ENCODE results near the gene ZDHHC7. TPM values are rescaled to one million over a fixed set of nuclear protein-coding genes. Genes with fewer than 3 reads are reported as not detected.

The ZDHHC7 gene
- total and polyA plus RNA-seq, 4 donors, result 2.5 to 14.9 (median 12.1) TPM

DNA sequence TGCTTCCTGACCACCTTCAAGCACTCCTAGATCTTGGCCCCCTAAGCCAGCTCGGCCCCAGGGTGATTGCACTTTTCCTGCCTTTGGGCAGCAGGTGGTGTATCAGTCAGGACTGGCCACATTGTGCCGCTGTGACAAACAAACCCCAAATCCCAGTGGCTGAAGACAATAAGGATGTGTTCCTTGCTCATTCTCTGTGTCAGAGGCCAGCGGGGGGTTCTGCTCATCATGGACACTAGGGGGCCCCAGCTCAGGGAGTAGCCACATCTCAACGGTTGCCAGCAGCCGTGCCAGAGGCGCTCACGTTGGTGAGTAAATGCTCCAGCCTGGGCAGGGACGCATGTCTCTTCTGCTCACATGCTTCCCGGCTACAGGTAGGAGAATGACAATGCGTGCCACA, 60.4 kb downstream of the ZDHHC7 start:
- 83% methylated on average over 10 of the region's 10 CpGs for WGBS
- Histone ChIP-seq H3K27me3 (ENCODE audit: control insufficient read depth in 4 of 4, insufficient read depth in 4 of 4, low read length in 3 of 4) (no peaks in the 10 kb centered on the region), H3K9me3 (ENCODE audit: control insufficient read depth in 4 of 4, low read length in 3 of 4) (no peaks in the 10 kb centered on the region), H3K4me1 (ENCODE audit: control insufficient read depth in 4 of 4, insufficient read depth in 4 of 4, low read length in 3 of 4) (peaks cover 0 to 29% (median 12%) of the 10 kb centered on the region in 4 donors), H3K4me3 (ENCODE audit: low read depth in 1 of 3, low read length in 3 of 3) (no peak overlapping the region), H3K27ac (ENCODE audit: low read depth in 1 of 2, low read length in 2 of 2) (no peak overlapping the region), H3K9ac (ENCODE audit: low read depth in 1 of 2, low read length in 2 of 2) (no peak overlapping the region), H3K36me3 (ENCODE audit: control insufficient read depth in 4 of 4, insufficient read depth in 3 of 4, low read depth in 1 of 4, low read length in 3 of 4) (no peaks in the 10 kb centered on the region)
- no peak for DNase-seq (ENCODE audit: low spot score)
- TF ChIP-seq RAD21 (IDR thresholded peaks at IDR 0.05) (peak in 1 of 2 donors; percentile 11), TAF1 (conservative IDR thresholded peaks at IDR 0.05) (no peak)
- TF ChIP-seq, protein P1, sequence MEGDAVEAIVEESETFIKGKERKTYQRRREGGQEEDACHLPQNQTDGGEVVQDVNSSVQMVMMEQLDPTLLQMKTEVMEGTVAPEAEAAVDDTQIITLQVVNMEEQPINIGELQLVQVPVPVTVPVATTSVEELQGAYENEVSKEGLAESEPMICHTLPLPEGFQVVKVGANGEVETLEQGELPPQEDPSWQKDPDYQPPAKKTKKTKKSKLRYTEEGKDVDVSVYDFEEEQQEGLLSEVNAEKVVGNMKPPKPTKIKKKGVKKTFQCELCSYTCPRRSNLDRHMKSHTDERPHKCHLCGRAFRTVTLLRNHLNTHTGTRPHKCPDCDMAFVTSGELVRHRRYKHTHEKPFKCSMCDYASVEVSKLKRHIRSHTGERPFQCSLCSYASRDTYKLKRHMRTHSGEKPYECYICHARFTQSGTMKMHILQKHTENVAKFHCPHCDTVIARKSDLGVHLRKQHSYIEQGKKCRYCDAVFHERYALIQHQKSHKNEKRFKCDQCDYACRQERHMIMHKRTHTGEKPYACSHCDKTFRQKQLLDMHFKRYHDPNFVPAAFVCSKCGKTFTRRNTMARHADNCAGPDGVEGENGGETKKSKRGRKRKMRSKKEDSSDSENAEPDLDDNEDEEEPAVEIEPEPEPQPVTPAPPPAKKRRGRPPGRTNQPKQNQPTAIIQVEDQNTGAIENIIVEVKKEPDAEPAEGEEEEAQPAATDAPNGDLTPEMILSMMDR (IDR thresholded peaks at IDR 0.05; ENCODE audit: low read depth, low read length, missing input control), result peak; percentile 17

- 77% methylated on average over 10 of the region's 10 CpGs for WGBS
- DNase-seq (ENCODE audit: low spot score), result no peak
- H3K4me1 ChIP-seq (ENCODE audit: control insufficient read depth in 4 of 4, insufficient read depth in 4 of 4, low read length in 3 of 4), result peaks cover 0 to 22% (median 7%) of the 10 kb centered on the region in 4 donors
Measured at GRCh38 chr16:84949772-84950436, 61.4 kb downstream of the ZDHHC7 start.

DNA sequence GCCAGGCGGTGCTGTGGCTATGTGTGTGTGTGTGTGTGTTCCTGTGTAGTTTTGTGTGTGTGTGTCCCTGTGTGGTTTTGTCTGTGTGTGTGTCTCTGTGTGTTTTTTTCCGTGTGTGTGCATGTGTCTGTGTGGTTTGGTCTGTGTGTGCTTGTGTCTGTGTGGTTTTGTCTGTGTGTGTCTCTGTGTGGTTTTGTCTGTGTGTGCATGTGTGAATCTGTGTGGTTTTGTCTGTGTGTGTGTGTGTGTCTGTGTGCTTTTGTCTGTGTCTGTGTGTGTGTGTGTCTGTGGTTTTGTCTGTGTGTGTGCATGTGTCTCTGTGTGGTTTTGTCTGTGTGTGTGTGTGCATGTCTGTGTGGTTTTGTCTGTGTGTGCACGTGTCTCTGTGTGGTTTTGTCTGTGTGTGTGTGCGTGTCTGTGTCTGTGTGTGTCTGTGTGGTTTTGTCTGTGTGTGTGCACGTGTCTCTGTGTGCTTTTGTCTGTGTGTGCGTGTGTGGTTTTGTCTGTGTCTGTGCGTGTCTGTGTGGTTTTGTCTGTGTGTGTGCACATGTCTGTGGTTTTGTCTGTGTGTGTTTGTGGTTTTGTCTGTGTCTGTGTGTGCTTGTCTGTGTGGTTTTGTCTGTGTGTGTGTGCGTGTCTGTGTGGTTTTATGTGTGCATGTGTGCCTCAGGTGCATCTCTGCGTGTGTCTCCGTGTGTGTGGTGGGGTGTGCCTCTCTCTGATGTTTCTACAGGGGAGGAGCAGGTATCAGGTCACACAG, 62.3 kb downstream of the ZDHHC7 start:
- Histone ChIP-seq H3K9ac (ENCODE audit: low read depth in 1 of 2, low read length in 2 of 2) (no peak overlapping the region), H3K9me3 (ENCODE audit: control insufficient read depth in 4 of 4, low read length in 3 of 4) (no peaks in the 10 kb centered on the region), H3K4me3 (ENCODE audit: low read depth in 1 of 3, low read length in 3 of 3) (no peak overlapping the region), H3K4me1 (ENCODE audit: control insufficient read depth in 4 of 4, insufficient read depth in 4 of 4, low read length in 3 of 4) (peaks cover 0 to 22% (median 7%) of the 10 kb centered on the region in 4 donors), H3K36me3 (ENCODE audit: control insufficient read depth in 4 of 4, insufficient read depth in 3 of 4, low read depth in 1 of 4, low read length in 3 of 4) (no peaks in the 10 kb centered on the region), H3K27ac (ENCODE audit: low read depth in 1 of 2, low read length in 2 of 2) (peak overlapping the region in 1 of 2 donors; percentile 56), H3K27me3 (ENCODE audit: control insufficient read depth in 4 of 4, insufficient read depth in 4 of 4, low read length in 3 of 4) (no peaks in the 10 kb centered on the region)
- WGBS, result 70% methylated on average over 10 of the region's 10 CpGs
- no peak for DNase-seq (ENCODE audit: low spot score)
- TF ChIP-seq, protein P2, sequence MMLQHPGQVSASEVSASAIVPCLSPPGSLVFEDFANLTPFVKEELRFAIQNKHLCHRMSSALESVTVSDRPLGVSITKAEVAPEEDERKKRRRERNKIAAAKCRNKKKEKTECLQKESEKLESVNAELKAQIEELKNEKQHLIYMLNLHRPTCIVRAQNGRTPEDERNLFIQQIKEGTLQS (IDR thresholded peaks at IDR 0.05), result no peak
- TF ChIP-seq YY1 (IDR thresholded peaks at IDR 0.05), result no peak

More at GRCh38 chr16:84949772-84950436, 61.4 kb downstream of the ZDHHC7 start:
- Histone ChIP-seq H3K4me3 (ENCODE audit: low read depth in 1 of 3, low read length in 3 of 3) (no peak overlapping the region), H3K27me3 (ENCODE audit: control insufficient read depth in 4 of 4, insufficient read depth in 4 of 4, low read length in 3 of 4) (no peaks in the 10 kb centered on the region), H3K9ac (ENCODE audit: low read depth in 1 of 2, low read length in 2 of 2) (no peak overlapping the region), H3K27ac (ENCODE audit: low read depth in 1 of 2, low read length in 2 of 2) (no peak overlapping the region), H3K36me3 (ENCODE audit: control insufficient read depth in 4 of 4, insufficient read depth in 3 of 4, low read depth in 1 of 4, low read length in 3 of 4) (no peaks in the 10 kb centered on the region), H3K9me3 (ENCODE audit: control insufficient read depth in 4 of 4, low read length in 3 of 4) (no peaks in the 10 kb centered on the region)
- TF ChIP-seq, protein P2 (IDR thresholded peaks at IDR 0.05), result no peak
- TF ChIP-seq FOXA2 (IDR thresholded peaks at IDR 0.05), result no peak
- no peak for TF ChIP-seq TAF1 (conservative IDR thresholded peaks at IDR 0.05)
- TF ChIP-seq, protein P3, sequence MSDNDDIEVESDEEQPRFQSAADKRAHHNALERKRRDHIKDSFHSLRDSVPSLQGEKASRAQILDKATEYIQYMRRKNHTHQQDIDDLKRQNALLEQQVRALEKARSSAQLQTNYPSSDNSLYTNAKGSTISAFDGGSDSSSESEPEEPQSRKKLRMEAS (IDR thresholded peaks at IDR 0.05), result no peak
- TF ChIP-seq RAD21 (IDR thresholded peaks at IDR 0.05), result no peak

Data from liver (tissue), 9 donors.